A673 (cell line): Measurements from ENCODE around the gene MEF2C.

Source experiments
- EZH2 ChIP-seq: fragments of 200-600 bp; sonication (generic); IDR thresholded peaks from 2 replicates; pipeline ENCODE4 v1.6.1; 2017; ENCODE audit warnings: borderline replicate concordance, low read depth, mild to moderate bottlenecking, mixed read lengths, antibody characterized with exemption, low read length; ENCODE audit not compliant: poor library complexity, severe bottlenecking
- TF ChIP-seq, protein P1 (sequence below): fragments of 300-800, 200-600 bp; sonication (generic); conservative IDR thresholded peaks from 2 replicates; pipeline ENCODE4 v1.5.1; 2017; ENCODE audit warnings: low read depth, mild to moderate bottlenecking, antibody characterized with exemption, low read length, moderate library complexity, mixed read lengths

DNA sequence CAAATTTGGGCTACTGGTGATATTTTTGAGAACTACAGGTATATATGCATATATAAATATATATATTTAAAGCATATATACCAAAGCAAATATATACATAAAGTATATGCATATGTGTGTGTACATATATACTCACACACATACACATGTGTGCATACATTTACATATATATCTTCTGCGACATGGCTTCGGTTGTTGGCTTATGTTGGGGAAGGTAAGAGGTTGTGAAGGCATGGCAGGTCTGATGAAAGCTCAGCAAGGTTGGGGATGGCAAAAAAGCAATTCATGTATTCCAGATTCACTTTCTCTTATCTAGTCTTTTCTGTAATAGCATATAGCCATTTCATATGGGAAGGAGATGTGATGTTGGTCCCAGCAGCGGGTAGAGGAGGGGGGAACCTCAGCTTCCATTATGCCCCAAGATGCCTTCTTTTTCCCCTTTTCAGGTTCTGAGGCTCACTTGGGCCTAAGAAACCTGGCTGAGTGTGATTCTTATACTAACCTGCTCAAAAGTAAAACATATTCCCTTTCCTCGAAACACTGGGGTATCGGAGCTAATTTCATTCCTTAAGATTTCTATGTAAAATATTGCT is 201.7 kb downstream of the MEF2C start:
- TF ChIP-seq EZH2: no peak
- TF ChIP-seq, protein P1, sequence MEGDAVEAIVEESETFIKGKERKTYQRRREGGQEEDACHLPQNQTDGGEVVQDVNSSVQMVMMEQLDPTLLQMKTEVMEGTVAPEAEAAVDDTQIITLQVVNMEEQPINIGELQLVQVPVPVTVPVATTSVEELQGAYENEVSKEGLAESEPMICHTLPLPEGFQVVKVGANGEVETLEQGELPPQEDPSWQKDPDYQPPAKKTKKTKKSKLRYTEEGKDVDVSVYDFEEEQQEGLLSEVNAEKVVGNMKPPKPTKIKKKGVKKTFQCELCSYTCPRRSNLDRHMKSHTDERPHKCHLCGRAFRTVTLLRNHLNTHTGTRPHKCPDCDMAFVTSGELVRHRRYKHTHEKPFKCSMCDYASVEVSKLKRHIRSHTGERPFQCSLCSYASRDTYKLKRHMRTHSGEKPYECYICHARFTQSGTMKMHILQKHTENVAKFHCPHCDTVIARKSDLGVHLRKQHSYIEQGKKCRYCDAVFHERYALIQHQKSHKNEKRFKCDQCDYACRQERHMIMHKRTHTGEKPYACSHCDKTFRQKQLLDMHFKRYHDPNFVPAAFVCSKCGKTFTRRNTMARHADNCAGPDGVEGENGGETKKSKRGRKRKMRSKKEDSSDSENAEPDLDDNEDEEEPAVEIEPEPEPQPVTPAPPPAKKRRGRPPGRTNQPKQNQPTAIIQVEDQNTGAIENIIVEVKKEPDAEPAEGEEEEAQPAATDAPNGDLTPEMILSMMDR: no peak
